HCEC 1CT (cell line): ENCODE measurements around the gene PANK1.
A peak's percentile ranks its signal among the peaks of the same experiment; 100 is the strongest.
"Not testable (repeated sequence)": the region's sequence is repeated elsewhere in the genome, so short reads cannot be mapped to it uniquely, and the experiment has no call there.

Experiments
- DNase-seq: peaks from one replicate; pipeline ENCODE4 v3.0.0-alpha.2; 2017

The PANK1 gene

GRCh38 chr10:89651916-89652573 lies 7.0 kb upstream of the PANK1 start:
- DNase-seq, result no peak

DNA sequence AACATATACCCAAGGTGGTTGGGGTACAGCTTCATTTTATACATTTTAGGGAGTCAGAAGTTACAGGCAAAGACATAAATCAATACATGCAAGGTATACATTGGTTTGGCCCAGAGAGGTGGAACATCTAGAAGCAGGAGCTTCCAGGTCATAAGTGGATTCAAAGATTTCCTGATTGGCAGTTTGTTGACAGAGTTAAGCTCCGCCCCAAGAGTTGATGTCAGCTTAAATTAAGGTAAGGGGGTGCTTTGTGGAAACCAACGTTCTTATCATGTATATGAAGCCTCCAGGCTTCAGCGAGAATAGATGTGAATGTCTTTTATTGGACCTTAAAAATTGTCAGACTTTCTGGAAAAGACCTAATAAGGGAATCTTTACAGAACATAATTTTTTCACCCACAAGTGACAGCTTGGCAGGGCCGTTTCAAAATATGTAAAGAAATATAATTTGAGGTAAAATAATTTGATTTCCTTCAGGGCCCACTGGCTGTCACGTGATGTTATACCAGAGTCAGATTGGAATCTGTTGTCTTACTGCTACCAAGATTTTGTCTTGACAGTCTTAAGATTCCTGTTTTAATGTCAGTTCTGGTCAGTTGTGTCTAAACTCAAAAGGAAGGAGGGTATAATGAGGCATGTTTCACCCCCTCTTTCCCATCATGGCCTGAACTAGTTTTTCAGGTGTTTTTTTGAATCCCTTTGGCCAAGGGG lies 6.3 kb upstream of the PANK1 start:
- DNase-seq, result no peak

GRCh38 chr10:89649051-89649450 lies 4.0 kb upstream of the PANK1 start:
- DNase-seq, result no peak

GRCh38 chr10:89648074-89648473 lies 3.0 kb upstream of the PANK1 start:
- DNase-seq, result no peak

DNA sequence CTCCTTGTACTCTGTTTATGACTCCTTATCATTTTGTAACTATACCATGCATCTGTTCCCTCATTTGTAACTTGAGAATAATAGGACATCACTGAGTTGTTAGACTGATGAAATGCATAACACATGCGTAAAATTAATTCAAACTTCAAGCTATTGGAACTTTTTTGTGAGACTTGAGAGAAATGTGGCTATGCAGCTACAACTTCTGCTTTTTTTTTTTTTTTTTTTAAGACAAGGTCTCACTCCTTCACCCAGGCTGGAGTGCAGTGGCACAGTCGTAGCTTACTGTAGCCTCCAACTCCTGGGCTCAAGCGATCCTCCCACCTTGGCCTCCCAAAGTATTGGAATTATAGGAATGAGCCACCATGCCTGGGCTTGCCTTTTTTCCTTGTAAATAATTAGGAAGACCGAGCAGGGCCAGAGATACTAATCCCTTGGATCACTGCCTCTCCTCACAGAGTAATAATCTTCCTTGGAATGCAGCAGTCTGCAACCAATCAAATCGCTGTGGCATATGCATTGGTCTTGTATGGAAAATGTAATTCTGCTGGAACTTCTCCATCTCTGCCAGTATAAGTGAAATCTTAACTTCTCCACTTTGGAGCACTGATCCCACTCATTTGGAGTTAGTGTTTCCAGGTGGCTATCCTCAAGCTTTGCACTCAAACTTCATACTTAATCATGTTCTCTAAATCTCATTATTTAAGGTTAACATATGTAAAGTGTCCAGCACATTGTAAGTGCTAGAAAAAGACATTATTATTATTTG lies 2.0 kb upstream of the PANK1 start:
- DNase-seq, result no peak

DNA sequence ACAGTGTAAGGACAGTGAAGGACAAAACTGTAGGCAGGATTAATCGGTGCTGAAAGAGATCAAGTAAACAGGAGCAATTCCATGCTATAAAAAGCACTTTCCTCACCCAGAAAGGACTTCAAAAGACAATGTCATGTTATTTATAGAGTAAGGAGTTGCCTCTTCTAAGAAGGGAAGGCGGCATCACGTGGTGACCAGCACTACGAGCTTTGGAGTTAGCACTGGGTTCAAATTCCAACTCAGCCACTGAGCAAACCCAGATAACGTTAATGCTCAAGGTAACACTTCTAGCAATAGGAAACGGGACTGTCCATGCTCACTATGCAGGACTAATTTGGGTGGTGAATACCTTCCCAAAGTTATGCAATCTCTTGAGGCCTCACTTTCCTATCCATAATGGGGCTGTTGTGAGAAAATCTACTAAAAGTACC lies 715 bp upstream of the PANK1 start:
- no peak for DNase-seq

DNA sequence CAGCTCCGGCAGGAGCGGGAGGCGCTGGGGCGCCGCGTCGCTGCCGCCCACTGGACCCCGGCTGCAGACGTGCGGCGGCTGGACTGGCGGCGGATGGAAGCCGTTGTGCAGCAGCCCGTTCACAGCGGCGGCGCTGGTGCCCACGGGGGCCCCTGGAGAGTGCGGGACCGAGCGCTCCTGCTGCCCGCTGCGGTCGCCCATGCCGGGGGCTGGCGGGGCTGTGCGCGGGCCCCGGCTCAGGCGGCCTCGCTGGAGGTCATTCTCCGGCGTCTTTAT lies 413 bp downstream of the PANK1 start:
- DNase-seq, result no peak

DNA sequence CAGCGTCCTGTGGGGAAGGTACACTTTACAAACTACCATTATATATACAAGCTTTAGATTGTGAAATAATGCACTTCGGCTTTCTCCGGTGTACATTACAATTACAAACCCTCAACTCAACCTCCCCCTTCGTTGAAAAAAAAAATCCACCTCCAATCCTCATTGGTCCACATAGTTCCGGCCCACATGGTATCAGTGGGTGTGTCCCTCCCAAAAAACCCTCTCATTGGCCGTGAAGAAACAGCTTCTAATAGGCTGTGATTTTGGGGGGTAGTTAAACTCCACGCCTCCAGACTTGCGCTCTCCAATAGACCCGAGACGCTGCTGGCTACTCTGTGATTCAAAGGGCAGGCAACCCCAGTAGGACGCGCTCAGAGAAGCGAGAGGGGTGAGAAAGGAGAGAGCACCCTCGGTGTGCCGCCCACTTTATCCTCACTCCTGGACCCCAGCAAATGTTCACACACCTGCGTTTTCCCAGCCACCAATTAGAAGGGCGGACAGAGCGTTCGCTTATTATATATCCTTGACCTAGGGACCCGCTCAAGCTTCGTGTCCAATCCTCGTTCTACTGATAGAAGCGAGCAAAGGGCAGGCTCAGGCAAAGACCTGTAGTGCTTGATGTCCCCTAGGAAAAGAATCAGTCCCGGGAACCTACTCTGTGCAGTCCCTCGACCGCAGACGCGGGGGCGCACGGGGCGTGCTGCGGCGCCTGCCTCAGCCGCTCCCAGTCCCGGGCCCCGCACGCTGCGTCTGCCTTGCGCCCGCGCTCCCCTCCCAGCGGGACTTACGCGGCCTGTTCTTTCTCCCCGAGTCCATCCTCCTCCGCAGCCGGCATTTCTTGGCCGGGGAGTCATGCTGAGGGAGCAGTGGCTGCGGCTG lies 991 bp downstream of the PANK1 start:
- peak; percentile 99 for DNase-seq

GRCh38 chr10:89643431-89643811 lies 1.6 kb downstream of the PANK1 start:
- no peak for DNase-seq

GRCh38 chr10:89642193-89642592 lies 2.8 kb downstream of the PANK1 start:
- no peak for DNase-seq

GRCh38 chr10:89640241-89640640 lies 4.8 kb downstream of the PANK1 start:
- no peak for DNase-seq

DNA sequence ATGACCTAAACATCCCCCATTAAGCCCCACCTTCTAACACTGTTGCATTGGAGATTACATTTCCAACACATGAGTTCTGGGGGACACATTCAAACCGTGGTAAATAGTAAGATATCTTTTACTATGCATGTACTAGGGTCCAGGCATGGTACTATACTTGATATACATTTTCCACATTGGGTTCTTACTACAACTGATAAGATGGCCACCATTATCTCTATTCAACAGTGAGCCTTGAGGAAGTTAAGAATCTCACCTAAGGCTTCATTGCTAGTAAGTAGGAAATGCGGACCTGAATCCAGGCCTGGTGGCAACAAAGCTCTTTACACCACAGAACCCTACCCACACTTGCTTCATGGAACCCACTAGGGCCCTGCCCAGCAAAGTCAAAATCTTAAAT lies 5.7 kb downstream of the PANK1 start:
- no peak for DNase-seq

GRCh38 chr10:89637113-89637512 lies 7.9 kb downstream of the PANK1 start:
- no peak for DNase-seq

GRCh38 chr10:89634637-89635036 lies 10.4 kb downstream of the PANK1 start:
- no peak for DNase-seq

- peak; percentile 87 for DNase-seq
Observed at GRCh38 chr10:89633484-89633883, 11.6 kb downstream of the PANK1 start.

DNA sequence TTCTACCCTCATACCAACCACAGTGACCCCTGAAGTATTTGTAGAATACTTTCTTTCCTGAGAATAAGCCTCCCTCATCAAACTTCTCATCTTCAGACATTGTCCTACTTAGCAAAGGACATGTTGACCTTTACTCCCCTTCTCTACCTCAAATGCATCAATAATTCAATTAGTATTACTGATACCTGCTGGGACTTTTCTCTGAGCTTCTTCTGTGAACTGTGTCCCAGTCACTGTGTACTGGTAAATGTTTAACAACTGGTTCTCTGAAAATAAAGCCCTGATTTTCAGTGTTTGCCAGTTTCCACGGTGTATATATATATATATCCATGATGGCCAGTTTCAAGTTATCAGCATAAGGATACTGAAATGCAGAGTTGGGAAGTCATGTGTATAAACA lies 12.2 kb downstream of the PANK1 start:
- DNase-seq, result no peak

DNA sequence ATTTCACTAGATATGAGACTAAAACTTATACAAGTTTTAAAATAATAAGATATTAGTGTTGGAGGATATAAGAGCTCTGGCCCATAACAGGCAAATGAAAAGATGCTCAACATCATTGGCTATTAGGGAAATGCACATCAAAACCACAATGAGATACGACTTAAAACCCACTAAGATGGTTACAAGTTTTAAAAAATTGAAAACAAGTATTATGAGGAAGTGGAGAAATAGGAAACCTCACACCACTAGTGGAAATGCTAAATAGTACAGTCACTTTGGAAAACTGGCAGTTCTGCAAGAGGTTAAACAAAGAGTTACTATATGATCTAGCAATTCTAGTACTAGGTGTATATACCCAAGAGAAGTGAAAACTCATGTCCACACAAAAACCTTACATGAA lies 17.2 kb downstream of the PANK1 start:
- no peak for DNase-seq

DNA sequence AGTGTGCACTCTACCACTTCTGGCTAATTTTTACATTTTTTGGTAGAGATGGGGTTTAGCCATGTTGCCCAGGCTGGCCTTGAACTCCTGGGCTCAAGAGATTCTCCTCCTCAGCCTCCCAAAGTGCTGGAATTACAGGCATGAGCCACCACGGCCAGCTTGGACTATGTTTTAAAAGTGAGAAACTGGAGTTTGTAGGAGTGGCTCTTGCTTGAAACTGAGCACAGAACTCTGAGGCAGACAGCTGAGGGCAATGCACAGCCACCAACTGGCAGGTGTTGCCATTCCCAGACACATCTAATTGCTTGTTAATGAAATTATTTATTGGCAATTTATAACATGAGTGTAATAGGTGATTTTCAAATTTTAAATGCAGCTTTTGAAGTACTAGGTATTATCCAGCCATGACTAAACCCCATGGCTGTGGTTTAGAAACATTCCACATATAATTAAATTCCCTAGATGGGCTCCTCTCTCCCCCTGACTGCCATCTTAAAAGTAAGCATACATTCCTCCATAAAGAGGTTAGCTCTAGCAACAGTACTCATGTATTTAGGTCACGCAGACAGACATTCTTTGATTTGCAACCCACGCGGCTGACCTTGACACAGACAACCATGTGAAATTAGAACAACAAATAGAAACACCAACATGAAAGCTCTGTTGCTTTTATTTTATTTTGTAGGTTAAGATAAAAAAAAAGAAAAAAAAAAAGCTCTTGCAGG lies 19.8 kb downstream of the PANK1 start:
- DNase-seq, result no peak

GRCh38 chr10:89624020-89624419 lies 21.0 kb downstream of the PANK1 start:
- no peak for DNase-seq

DNA sequence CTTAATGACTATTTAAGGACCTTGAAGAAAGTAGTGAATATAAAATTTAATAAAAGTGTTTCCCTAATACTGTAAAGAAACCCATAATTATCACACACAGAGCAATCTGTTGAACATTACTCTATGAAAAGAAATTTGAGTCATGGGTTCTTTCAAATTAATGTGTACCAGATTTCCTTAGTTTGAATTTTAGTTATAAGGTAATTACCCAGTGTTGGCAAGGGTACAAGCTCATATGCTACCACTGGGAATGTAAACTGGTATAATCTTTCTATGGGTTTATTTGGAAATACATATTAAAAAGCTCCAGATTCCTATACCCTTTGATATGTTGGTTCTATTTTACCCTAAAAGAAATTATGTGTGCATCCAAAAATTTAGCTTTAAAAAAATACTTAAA lies 22.9 kb downstream of the PANK1 start:
- DNase-seq, result no peak

- DNase-seq, result no peak
Observed at GRCh38 chr10:89621438-89621837, 23.6 kb downstream of the PANK1 start.

DNA sequence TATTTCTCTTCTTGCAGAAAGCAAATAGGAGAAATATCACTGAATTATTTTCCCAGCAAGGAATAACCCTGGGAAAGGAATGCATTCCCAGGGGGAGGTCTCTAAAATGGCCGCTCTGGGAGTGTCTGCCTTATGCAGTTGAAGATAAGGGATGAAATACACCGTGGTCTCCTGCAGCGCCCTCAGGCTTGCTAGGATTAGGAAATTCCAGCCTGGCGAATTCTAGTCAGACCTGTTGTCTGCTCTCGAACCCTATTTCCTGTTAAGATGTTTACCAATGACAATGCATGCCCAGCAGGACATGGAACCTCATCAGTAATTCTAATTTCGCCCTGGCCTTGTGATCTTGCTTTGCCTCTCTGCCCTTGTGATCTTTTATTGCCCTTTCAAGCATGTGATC lies 24.7 kb downstream of the PANK1 start:
- not testable (repeated sequence) for DNase-seq

DNA sequence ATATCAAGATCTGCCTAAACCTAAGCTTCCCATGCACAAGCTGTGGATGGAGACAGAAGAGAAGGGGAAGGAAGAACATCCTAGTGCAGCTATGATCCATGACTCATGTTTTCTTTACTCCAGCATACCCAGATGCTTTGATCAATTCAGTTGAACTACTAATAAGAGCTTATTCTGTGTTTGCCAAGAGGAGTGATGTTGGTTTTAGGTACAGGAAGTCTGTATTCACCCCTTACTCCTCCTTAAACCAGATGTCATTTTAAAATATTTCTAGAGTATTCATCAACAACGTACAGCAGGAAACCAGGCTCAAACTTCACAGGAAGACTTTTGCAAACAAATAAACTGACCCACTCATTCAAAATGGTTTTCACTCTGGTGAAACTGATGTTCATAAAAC lies 29.2 kb downstream of the PANK1 start:
- DNase-seq, result peak; percentile 67
